Skeletal muscle satellite cell (primary cell): ENCODE measurements around the gene CASQ2.
"Not testable (repeated sequence)": the region's sequence is repeated elsewhere in the genome, so short reads cannot be mapped to it uniquely, and the experiment has no call there.

ENCODE experiments used
- H3K27me3 ChIP-seq: 2 replicates; pipeline ENCODE4 v1.7.0; 2013; ENCODE audit warnings: low read length; ENCODE audit not compliant: control insufficient read depth, insufficient read depth
- H3K36me3 ChIP-seq: 2 replicates; pipeline ENCODE4 v1.7.0; 2013; ENCODE audit warnings: mild to moderate bottlenecking, control low read depth, low read length; ENCODE audit not compliant: insufficient read depth
- H3K4me1 ChIP-seq: 2 replicates; pipeline ENCODE4 v1.7.0; 2013; ENCODE audit warnings: low read length; ENCODE audit not compliant: control insufficient read depth, insufficient read depth
- H3K4me2 ChIP-seq: 2 replicates; pipeline ENCODE4 v1.7.0; 2013; ENCODE audit warnings: mild to moderate bottlenecking, low read length
- H3K4me3 ChIP-seq: 2 replicates; pipeline ENCODE4 v1.7.0; 2013; ENCODE audit warnings: low read length
- H3K9ac ChIP-seq: 2 replicates; pipeline ENCODE4 v1.7.0; 2013; ENCODE audit warnings: mild to moderate bottlenecking, low read depth, low read length, moderate library complexity
- H3K9me3 ChIP-seq: replicated peaks from 2 replicates; pipeline ENCODE4 v1.7.0; 2013; ENCODE audit warnings: mild to moderate bottlenecking, control low read depth, low read length

CASQ2 gene

DNA sequence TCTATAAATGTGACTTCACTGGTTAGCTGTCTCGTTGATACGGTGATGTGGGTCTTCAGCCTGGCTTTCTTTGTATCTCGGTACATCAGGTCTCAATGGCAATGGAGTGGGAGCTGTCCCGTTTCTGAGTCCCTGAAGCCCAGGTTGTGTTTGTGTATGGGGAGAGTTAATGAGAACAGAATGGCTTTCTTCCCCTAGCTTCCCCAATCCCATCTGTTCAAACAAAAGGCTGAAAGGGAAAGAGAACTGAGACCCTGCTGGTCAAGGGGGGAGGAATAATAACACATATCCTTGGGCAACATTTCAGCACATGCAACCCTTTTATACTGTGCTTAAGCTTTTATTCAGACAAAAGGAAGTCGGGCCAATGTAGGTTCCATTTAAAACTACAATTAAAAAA, 28.4 kb upstream of the CASQ2 start:
- Histone ChIP-seq H3K27me3 (no peaks in the 10 kb centered on the region), H3K4me1 (no peaks in the 10 kb centered on the region), H3K9me3 (no peaks in the 10 kb centered on the region), H3K9ac (no peak overlapping the region), H3K4me2 (no peak overlapping the region), H3K4me3 (no peak overlapping the region), H3K36me3 (no peaks in the 10 kb centered on the region)

DNA sequence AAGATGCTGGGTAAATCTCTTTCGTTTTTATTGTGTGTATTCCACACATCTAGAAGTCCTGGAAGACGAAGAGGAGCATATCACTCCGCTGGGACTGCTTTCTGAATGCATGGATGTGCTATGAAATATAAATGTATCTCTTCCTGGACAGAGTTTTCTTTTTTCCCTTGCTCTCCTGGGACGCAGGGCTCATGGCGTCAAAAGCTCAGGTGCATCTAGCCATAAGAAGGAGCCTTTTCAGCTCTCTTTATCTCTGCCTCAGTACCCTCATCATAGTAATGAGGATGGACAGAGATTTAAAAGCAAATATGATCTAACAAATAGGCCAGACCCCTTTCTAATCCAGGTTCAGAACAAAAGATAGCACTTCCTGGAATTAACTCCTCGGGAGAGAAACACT, 27.5 kb upstream of the CASQ2 start:
- no peaks in the 10 kb centered on the region for H3K36me3 ChIP-seq
- no peaks in the 10 kb centered on the region for H3K4me1 ChIP-seq
- H3K27me3 ChIP-seq = no peaks in the 10 kb centered on the region
- H3K4me3 ChIP-seq = no peak overlapping the region
- H3K9ac ChIP-seq = no peak overlapping the region
- H3K4me2 ChIP-seq = no peak overlapping the region
- H3K9me3 ChIP-seq = no peaks in the 10 kb centered on the region

DNA sequence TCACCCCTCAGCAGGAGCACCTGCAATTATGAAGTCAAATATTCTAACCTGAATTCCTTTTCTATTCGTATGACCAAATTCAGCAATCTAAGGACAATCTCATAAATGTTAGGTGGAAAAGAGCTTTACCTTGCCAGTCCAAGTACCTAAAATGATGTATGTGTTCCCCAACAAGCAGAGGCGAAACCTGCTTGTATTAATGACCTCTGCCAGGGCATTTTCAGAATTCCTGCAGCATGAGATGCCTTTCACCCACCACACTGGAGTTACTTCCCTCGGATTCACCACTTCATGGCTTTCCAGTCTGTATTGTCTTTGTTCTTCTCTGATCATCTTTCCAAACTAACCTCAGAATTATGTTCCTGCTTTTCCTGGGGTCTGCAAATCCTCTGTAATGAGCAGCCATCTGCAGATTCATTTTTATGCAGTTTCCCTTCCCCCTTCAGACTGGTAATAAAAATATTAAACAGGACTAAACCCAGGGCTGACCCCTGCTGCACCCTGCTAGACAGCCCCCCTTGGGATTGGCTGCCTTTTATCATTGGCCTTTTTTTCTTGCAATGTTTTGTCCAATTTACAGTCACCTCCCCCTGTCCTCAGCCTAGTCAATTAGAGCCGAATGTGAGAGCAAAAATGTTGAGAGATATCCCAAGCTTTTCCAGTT, 26.6 kb upstream of the CASQ2 start:
- Histone ChIP-seq H3K4me2 (no peak overlapping the region), H3K27me3 (no peaks in the 10 kb centered on the region), H3K9me3 (no peaks in the 10 kb centered on the region), H3K4me3 (no peak overlapping the region), H3K4me1 (no peaks in the 10 kb centered on the region), H3K36me3 (no peaks in the 10 kb centered on the region), H3K9ac (no peak overlapping the region)

DNA sequence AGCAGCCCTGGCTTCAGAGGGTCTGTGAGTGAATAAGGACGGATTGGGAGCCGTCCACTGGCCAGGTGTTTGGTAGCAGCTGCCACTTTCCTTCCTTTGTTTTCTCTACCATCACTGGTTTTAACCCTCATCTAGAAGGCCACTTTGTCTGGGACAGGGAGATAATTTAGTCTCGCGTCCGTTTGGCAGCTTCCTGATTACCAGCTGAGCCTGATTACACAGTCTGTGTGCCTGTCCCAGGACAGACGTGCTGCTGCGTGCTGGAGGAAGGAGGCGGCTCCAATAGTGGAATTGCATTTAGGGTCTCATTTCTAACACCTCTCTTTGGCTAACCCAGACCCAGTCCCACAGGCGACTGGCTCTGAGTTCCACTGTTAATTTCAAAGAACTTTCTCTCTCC, 24.6 kb upstream of the CASQ2 start:
- Histone ChIP-seq H3K4me1 (no peaks in the 10 kb centered on the region), H3K9ac (no peak overlapping the region), H3K27me3 (no peaks in the 10 kb centered on the region)

DNA sequence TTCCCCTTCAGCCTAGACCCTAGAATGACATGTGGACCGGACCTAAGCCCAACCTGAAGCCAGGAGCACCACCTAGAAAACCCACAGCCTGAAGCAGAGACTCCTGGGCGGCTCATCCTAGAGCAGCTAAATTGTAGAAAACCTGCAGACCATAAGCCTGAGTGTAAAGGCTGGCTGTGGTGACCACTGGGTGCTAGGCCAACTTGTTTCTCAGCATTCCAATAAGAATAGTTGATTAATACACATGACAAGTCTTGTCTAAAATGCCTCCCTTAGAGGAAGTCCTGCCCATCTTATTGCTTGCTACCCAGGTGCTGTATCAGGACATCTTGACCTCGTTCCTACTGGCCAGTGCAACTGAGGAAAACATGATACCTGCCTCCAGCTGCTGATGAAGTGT, 23.3 kb upstream of the CASQ2 start:
- H3K4me3 ChIP-seq = no peak overlapping the region
- no peak overlapping the region for H3K9ac ChIP-seq
- no peak overlapping the region for H3K4me2 ChIP-seq
- H3K9me3 ChIP-seq = no peaks in the 10 kb centered on the region
- H3K27me3 ChIP-seq = no peaks in the 10 kb centered on the region
- no peaks in the 10 kb centered on the region for H3K36me3 ChIP-seq
- H3K4me1 ChIP-seq = no peaks in the 10 kb centered on the region

More for the DNA sequence above, 24.6 kb upstream of the CASQ2 start:
- Histone ChIP-seq H3K9me3 (no peaks in the 10 kb centered on the region), H3K4me2 (no peak overlapping the region), H3K4me3 (no peak overlapping the region), H3K36me3 (no peaks in the 10 kb centered on the region)

DNA sequence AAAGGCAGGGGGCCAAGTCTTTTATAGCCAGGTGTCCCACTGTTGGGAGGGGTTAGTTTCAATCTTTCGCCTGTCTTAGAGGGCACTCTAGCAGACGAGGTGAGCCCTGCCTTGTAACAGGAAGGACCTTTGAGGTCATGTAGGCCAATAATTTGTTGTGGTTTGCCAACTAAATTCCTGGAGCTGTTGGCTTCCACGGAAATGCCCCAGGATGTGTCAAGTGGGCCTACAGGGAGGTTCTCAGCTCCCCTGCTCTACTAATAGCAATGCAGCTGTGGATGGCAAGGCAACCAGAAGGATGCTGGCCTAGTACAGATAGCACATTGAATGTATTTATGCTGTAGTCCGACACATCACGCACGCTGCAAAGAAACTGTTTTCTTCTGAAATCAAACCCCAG, 22.3 kb upstream of the CASQ2 start:
- H3K9me3 ChIP-seq = no peaks in the 10 kb centered on the region
- H3K4me3 ChIP-seq = no peak overlapping the region
- no peaks in the 10 kb centered on the region for H3K27me3 ChIP-seq
- H3K9ac ChIP-seq = no peak overlapping the region
- H3K36me3 ChIP-seq = no peaks in the 10 kb centered on the region
- no peaks in the 10 kb centered on the region for H3K4me1 ChIP-seq
- no peak overlapping the region for H3K4me2 ChIP-seq

DNA sequence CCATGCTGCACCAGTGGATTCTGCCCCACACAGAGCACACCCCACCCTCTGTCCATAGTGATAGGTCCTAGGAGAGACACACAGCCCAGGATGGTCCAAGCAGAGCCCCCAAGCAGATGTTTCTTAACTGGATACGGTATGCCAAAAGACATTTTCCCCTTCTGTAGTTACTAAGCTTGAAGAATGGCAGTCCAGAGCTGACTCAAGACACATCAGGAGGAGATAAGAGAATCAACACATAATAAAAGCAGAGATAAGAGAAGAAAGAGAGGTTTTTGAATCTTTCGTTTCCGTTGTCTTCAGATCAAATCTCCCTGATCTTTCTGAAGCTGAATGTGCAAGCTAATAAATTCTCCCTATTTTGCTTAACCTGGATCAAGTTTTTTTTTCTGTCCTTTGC, 21.8 kb upstream of the CASQ2 start:
- no peak overlapping the region for H3K9ac ChIP-seq
- no peaks in the 10 kb centered on the region for H3K9me3 ChIP-seq
- no peak overlapping the region for H3K4me3 ChIP-seq
- H3K4me2 ChIP-seq = no peak overlapping the region
- H3K36me3 ChIP-seq = no peaks in the 10 kb centered on the region
- H3K27me3 ChIP-seq = no peaks in the 10 kb centered on the region
- H3K4me1 ChIP-seq = no peaks in the 10 kb centered on the region

DNA sequence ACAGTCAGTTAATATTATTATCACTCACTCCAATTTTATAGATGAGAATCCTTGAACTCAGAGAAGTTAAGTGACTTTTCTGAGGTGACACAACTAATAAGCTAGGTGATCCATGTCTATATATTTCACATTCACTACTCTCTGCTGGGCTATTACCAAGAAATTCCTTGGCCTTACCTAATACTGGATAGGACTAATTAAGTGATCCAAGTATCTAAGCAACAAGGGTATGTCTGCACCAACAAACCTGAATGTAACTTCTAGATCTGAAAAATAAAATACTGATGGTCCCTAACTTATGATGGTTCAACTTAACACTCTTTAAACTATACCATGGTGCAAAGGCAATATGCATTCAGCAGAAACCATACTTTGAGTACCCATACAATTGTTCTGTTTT, 14.8 kb upstream of the CASQ2 start:
- no peaks in the 10 kb centered on the region for H3K36me3 ChIP-seq
- H3K4me3 ChIP-seq = no peak overlapping the region
- H3K4me1 ChIP-seq = peaks cover 30% of the 10 kb centered on the region
- no peaks in the 10 kb centered on the region for H3K27me3 ChIP-seq
- no peaks in the 10 kb centered on the region for H3K9me3 ChIP-seq
- H3K9ac ChIP-seq = no peak overlapping the region
- peak overlapping the region; percentile 80 for H3K4me2 ChIP-seq

DNA sequence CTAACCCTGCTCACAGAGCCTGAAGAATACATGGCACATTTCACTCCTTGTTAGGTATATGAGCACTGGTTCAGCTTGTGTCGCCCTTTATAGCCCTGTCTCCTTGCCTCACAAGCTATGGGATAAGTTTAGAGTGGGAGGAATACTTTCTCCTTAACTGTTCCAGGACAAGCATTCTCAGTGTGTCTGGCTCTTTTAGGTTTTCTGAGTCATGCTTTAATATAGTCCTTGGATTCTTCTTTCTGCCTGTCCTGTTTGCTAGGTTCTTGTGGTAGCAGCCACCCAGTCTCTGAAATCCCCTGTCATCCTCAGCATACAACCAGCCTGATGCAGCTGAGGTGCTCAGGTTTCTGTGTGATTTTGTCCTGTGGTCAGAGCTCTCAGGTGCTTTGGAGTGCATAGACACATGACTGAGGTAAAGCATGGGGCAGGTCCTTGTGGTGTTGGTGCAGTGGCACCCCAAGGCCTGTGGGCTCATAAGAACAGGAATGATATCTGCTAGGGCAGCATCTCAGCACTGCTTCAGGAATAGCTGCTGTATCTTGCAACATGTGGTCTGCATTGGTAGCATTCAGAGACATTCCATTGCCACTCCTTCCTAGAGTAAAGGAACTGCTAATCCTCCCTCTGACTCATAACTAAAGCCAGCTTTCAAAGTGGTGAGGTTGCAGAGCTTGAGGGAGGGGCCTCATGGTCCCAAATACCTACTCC, 14.2 kb upstream of the CASQ2 start:
- peak overlapping the region; percentile 76 for H3K9ac ChIP-seq
- peaks cover 30% of the 10 kb centered on the region for H3K4me1 ChIP-seq
- no peaks in the 10 kb centered on the region for H3K27me3 ChIP-seq
- H3K36me3 ChIP-seq = no peaks in the 10 kb centered on the region
- H3K4me2 ChIP-seq = peak overlapping the region; percentile 80
- no peaks in the 10 kb centered on the region for H3K9me3 ChIP-seq
- H3K4me3 ChIP-seq = peak overlapping the region; percentile 59

DNA sequence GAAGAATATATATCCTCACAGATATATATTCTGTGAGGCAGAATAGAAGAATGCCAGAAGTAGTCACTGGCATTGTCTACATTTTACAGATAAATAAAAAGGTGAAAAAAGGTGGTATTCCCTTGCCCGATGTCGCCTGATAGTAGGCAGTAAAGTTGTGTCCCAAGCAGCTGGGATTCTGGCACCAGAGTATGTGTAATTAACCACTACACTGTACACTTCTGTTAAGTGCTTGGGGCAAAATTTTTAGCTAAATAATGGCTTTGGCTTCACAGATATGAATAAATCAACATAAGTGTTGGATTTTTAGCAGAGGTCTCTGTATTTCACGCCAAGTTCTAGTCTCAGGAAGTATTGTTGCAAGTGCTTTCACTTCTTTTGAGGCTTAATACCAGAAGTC, 13.3 kb upstream of the CASQ2 start:
- peak overlapping the region; percentile 76 for H3K9ac ChIP-seq

DNA sequence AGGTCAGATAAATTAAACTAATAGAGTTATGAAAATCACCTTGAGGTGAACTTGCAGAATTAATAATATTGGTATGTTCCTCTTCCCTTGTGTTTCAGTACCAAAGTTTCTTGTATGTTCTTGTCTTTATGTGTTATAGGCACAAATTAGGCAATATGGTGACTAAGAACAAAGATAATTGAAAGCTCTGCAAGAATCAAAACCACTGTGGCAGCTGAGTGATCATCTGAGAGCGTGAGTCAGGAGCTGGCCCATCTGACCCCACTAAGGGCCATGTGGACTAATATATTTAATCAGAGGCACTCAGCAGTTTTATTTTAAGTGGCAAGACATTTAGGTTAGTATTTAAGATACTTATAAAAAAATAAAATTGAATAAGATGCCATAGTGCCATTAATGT, 12.8 kb upstream of the CASQ2 start:
- no peaks in the 10 kb centered on the region for H3K27me3 ChIP-seq
- peak overlapping the region; percentile 80 for H3K4me2 ChIP-seq
- no peaks in the 10 kb centered on the region for H3K9me3 ChIP-seq
- H3K4me1 ChIP-seq = peaks cover 30% of the 10 kb centered on the region
- peak overlapping the region; percentile 76 for H3K9ac ChIP-seq
- H3K36me3 ChIP-seq = no peaks in the 10 kb centered on the region
- peak overlapping the region; percentile 19 for H3K4me3 ChIP-seq

More for the DNA sequence above, 13.3 kb upstream of the CASQ2 start:
- Histone ChIP-seq H3K4me1 (peaks cover 30% of the 10 kb centered on the region), H3K36me3 (no peaks in the 10 kb centered on the region), H3K27me3 (no peaks in the 10 kb centered on the region), H3K4me2 (peak overlapping the region; percentile 80), H3K4me3 (peak overlapping the region; percentile 19), H3K9me3 (no peaks in the 10 kb centered on the region)

DNA sequence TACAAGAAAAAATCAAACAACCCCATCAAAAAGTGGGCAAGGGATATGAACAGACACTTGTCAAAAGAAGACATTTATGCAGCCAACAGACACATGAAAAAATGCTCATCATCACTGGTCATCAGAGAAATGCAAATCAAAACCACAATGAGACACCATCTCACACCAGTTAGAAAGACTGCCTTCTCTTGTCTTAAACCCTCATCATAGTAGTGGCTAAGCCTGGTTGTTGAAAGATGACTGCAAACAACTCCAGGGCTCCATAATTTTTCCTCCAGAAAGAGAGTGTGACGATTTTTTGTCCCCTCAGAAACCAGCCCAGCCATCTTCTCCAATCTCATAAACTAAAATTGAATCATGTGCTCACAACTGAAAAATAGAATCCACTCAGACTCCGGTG, 12.1 kb upstream of the CASQ2 start:
- H3K4me1 ChIP-seq = peaks cover 30% of the 10 kb centered on the region
- not testable (repeated sequence) for H3K9me3 ChIP-seq, H3K27me3 ChIP-seq, H3K36me3 ChIP-seq, H3K4me3 ChIP-seq
- H3K4me2 ChIP-seq = peak overlapping the region; percentile 49
- peak overlapping the region; percentile 27 for H3K9ac ChIP-seq
